Breast epithelium (tissue), 3 donors: ENCODE results near the gene KCTD16.

Experiments used
- CTCF ChIP-seq, 3 donors: fragments of 450-650 bp; IDR thresholded peaks; one replicate each; pipeline ENCODE4 v1.5.1; 2016 to 2017; ENCODE audit warnings: antibody characterized with exemption in 3 of 3, mild to moderate bottlenecking in 3 of 3, moderate library complexity in 3 of 3
- POLR2A ChIP-seq: fragments of 450-650 bp; IDR thresholded peaks from one replicate; pipeline ENCODE4 v1.6.1; 2016; ENCODE audit warnings: antibody characterized with exemption, mild to moderate bottlenecking, moderate library complexity
- POLR2AphosphoS5 ChIP-seq, 3 donors: sonication (generic); formaldehyde crosslinking; IDR thresholded peaks; one replicate each; pipeline ENCODE4 v1.6.1; 2017; ENCODE audit warnings: antibody characterized with exemption in 3 of 3

- TF ChIP-seq POLR2A, result no peak
- no peak for TF ChIP-seq CTCF (IDR thresholded peaks at IDR 0.05)
- no peak for TF ChIP-seq POLR2AphosphoS5 (IDR thresholded peaks at IDR 0.05)
Observed at GRCh38 chr5:144457160-144457559, 286.5 kb downstream of the KCTD16 start.
